Stimulated activated CD4-positive, alpha-beta T cell treated with anti-CD3 and anti-CD28 coated beads, Interleukin-2, amount 100 ng/mL, for 4 hours (primary cell): ENCODE results near the gene NKD1.
"Not testable (repeated sequence)": the region's sequence is repeated elsewhere in the genome, so short reads cannot be mapped to it uniquely, and the experiment has no call there.

Experiments
- DNase-seq: peaks from one replicate; pipeline ENCODE4 v3.0.0-alpha.2; 2020; ENCODE audit warnings: low read depth

The NKD1 gene, protein sequence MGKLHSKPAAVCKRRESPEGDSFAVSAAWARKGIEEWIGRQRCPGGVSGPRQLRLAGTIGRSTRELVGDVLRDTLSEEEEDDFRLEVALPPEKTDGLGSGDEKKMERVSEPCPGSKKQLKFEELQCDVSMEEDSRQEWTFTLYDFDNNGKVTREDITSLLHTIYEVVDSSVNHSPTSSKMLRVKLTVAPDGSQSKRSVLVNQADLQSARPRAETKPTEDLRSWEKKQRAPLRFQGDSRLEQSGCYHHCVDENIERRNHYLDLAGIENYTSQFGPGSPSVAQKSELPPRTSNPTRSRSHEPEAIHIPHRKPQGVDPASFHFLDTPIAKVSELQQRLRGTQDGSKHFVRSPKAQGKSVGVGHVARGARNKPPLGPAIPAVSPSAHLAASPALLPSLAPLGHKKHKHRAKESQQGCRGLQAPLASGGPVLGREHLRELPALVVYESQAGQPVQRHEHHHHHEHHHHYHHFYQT

DNA sequence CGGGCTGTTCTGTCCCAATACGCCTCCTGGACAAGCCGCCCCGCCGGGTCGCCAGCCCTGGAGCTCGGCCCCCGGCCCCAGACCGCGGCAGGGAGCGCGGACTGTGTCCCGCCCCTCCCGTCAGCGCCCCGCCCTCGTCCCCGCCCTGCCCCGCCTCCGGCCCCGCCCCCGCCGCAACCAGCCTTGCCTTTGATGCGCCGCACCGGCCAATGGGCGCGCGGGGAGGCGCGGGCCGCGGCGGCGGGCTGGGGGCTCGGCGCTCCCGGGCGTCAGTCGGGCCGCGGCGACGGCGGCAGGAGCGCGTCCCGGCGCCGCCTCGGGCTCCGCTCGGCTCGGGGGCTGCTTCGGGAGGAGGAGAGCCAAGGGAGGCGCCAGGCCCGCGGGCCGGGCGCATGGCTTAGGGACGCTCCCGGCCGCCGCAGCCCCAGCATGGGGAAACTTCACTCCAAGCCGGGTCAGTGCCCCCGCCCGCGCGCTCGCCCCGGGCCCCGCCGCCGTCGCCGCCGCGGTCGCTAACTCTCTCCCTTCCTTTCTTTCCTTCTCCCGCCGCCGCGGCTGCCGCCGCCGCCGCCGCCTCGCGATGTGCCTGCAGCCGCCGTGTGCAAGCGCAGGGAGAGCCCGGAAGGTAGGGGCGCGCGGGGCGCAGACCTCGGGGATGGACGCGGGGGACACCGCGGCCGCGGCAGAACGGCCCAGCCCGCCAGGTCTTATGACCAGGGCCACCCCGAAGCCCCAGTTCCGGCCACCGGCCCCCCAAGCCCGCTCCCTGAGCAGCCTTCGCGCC, at the start of gene NKD1:
Gene NKD1 (plus strand): TSS at position 272 of the 784 bp plus-strand sequence. CDS start 158 bp downstream, at position 430.
- peak; percentile 64 for DNase-seq

DNA sequence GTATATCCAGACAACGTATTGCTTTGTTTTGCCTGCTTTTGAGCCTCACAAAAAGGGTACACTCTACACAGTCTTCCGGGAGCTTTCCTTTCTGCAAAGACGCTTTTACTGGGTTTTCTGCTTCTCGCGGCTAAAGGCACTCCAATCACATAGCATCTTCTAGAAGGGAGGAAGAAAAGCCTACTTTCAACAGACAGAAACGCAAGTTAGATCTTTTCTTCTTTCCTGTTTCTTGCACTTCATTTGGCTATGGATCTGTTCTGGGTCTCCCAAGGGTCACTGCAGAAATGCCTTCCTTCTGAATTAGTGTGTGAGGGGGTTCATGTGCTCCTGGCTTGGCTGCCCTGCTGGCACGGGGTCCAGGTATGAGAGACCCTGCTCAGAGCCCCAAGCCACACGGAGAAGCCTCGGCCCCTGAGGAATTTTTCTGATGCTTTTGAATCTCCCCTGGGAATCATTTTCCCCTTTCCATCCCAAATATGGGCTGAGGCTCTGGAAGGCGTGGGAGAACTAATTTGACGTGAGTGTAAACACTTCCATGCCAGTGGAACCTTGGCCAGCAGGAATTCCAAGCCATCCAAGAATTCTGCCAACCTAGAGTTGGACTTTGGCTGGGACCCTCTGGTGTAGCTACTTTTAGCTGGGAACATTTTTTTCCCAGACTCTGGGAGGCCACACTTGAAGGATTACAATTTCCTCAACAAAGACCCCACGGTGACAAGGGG, 49.6 kb upstream of the NKD1 start:
- DNase-seq: no peak

DNA sequence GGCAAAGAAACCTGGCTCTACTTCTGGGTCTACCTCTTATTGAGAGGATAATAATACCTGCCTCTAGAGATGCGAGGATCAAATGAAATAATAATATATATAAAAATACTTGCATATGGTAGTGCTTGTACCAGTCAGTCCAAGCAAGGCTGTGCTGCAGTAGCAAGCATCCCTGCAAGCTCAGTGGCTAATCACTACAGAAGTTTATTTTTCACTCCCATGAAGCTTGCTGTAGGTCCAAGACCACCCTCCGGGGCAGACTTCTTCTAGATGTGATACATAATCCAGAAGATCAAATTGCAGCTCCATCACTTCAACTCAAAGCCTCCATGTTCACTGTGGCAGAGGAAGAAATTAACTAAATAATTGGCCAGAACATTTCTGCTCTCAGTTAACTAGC, 48.9 kb upstream of the NKD1 start:
- no peak for DNase-seq

DNA sequence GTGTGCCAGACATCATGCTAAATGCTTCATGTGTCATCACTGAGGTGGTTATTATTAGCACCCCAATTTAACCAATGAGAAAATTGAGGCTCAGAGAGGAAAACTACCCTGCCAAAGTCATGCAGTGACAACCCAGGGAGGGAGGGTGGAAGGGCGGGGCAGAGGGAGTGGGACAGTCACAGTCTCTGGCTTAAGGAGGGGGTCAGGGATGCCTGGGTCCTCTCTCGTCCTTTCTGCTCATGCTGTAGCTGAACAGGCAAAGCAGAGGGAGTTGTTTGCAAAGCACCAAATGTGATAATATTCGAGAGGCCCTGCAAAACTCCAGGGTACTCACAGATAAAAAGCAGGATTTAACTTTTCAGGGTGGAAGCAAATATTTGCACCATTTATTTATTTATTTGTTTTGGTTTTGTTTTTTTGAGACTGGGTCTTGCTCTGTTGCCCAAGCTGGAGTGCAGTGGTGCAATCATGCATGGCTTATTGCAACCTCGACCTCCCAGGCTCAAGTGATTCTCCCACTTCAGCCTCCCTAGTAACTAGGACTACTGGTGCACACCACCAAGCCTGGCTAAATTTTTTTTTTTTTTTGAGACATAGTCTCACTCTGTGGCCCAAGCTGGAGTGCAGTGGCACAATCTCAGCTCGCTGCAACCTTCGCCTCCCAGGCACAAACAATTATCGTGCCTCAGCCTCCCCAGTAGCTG, 47.9 kb upstream of the NKD1 start:
- no peak for DNase-seq

DNA sequence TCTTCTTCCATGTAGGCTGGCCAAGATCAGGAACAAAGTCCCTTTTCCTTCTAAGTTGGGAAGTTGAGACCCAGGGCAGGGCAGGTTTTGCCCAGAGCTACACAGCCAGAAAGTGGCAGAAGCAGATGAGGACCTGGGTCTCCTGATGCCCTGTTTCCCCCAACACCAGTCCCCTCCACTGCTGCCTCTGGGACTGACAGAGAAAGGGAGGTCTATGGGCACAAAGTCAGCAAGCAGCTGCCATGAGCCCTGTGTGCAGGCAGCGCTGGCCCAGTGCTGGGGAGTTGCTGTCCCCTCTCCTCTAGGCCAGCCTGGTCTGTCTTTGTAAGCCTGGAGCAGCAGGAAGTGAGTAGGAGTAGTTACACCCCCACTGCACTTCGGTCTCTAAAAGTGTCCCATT, 46.9 kb upstream of the NKD1 start:
- no peak for DNase-seq

DNA sequence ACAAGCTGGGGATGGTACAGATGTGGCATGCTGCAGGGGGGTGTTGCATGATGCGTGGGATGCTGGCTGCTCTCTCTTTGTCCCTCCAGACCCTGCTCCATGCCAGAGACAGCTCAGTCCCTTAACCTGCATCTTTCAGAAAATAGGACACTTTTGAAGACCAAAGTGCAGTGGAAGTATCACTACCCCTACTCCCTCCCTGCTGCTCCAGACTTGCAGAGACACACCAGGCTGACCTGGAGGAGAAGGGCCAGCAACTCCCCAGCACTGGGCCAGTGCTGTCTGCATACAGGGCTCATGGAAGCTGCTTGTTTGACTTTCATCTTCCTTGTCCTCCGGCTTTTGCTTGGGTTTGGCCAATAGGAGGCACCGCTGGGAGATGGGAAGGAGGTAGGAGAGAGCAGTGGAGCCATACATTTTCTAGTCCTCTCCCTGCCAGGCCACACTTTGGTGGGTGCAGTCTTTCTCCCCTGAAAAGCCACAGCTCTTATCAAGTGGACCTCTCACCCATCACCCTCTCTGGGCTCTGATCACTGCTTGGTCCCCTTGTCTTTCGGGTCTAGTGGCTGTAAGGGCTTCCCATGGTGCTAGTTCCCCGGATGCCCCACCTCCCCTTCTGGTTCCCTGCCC, 46.1 kb upstream of the NKD1 start:
- DNase-seq: no peak

DNA sequence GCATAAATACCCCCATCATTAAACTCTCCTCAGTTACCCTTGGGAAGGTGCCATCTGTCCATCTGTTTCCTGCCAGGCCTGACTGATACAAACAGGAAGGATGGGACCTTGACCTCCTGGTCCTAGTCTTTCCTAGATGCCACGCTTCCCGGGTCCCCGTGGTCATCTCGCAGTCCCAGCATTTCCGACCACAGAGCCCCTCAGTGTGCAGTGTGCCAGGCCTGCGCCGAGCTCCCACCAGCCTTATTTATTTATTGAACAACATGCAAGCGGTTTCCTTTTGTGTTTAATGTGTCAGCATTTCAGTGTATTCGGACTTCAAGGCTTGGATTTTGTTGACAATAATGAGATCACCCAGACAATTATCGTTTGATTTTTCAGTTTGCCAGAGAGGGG, 45.6 kb upstream of the NKD1 start:
- no peak for DNase-seq

DNA sequence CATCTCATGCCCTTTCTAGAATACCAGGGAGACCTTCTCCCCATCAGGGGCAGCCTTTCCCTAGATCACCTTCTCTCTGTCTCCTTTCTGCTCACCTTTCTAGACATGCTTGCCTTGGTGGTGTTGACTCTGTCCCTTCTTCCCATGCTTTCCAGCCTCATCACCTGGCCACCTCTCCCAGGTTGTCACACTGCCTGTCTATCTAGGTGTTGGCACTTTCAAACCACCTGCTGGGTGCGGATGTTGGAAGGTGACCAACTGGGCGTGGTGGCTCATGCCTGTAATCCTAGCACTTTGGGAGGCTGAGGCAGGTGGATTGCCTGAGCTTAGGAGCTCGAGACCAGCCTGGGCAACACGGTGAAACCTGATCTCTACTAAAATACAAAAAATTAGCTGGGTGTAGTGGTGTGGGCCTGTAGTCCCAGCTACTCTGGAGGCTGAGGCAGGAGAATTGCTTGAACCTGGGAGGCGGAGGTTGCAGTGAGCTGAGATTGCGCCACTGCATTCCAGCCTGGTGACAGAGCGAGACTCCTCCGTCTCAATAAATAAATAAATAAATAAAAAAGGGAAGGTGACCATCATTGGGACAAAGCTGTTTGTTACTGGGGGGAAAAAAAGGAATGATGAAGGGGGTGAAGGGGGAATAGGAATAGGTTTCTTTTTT, 44.2 kb upstream of the NKD1 start:
- not testable (repeated sequence) for DNase-seq

DNA sequence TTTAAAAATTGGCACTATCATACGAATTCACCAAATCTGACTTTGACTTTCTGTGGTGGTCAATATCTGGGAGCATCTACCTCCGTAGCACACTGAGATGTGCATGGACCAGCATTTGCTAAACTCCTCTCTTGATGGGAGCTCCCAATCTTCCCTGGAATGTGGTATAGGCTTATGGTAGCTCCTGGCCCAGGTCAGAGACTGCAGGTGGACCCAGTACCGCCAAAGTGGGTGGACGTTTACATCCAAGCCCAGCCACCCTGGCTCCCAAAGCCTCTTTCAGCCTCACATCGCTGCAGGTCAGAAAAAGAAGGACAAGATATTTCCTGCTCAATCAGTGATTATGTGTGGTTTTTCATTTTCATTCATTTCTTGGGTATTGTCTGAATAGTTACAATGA, 43.1 kb upstream of the NKD1 start:
- no peak for DNase-seq

DNA sequence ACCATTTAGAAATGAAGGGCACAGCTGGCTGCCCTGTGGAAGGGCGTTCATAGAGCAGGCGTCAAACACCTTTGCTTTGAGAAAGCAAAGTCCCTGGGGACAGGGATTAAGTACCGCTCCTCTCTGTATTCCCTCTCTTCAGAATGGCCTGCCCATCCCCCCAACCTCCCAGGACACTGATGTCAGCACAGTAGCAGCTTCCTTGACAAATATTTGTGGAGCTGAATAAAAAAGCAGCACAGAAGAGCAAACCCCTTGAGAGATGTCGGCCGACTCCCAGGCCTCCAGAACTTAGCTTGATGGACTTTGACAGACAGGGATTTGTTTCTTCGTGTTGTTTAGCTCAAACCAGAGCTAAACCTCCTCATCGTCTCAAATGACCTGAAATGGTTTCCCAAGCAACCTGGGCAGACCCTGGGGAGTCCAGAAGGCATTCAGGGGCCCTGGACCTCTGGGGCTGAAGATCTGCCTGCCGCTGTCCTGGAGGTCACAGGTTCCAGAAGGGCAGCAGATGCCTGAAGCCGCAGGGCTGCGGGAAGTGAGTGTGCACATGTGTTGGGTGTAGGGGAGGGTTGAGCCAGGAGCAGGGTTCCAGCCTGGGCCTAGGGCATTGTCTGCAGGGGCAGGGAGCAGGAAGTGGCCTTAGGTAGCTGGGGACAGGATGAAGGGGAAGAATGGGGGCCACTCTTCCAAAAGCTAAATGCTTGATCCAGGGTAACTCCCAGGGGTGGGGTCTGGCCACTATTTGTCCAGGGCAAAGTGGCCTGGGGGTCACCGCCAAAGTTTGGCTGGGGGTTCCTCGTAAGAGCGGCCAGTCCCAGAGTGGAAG, 42.3 kb upstream of the NKD1 start:
- no peak for DNase-seq

DNA sequence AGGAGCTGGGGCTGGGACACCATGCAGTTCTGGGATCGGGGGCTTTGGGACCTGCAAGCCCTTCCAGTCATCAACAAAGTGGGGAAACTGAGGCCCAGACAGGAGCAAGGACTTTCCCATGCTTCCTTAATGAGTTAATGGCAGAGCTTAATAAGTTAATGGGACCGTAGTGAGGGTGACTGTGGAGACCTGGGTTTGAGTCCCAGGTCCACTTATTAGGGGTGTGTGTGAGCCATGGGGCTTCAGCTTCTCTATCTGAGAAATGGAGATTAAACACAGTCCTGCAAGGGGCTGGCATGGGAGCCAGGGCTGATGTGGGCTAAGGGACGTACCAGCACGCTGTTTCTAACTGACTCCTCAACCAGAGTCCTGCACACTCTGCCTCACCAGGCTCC, 41.7 kb upstream of the NKD1 start:
- no peak for DNase-seq

DNA sequence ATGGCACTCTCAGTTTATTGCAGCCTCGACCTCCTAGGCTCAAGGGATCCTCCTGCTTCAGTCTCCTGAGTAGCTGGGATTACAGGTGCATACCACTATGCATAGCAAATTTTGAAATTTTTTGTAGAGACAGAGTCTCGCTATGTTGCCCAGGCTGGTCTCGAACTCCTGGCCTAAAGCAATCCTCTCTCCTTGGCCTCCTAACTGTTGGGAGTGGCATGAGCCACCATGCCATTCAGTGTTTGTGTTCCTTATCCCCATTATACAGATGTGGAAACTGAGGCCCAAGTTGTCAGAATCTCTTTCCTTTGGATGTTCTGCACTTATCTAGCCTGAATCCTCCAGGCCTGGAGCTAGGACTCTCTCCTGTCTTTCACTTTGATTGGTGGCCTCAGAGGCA, 40.8 kb upstream of the NKD1 start:
- DNase-seq: no peak

DNA sequence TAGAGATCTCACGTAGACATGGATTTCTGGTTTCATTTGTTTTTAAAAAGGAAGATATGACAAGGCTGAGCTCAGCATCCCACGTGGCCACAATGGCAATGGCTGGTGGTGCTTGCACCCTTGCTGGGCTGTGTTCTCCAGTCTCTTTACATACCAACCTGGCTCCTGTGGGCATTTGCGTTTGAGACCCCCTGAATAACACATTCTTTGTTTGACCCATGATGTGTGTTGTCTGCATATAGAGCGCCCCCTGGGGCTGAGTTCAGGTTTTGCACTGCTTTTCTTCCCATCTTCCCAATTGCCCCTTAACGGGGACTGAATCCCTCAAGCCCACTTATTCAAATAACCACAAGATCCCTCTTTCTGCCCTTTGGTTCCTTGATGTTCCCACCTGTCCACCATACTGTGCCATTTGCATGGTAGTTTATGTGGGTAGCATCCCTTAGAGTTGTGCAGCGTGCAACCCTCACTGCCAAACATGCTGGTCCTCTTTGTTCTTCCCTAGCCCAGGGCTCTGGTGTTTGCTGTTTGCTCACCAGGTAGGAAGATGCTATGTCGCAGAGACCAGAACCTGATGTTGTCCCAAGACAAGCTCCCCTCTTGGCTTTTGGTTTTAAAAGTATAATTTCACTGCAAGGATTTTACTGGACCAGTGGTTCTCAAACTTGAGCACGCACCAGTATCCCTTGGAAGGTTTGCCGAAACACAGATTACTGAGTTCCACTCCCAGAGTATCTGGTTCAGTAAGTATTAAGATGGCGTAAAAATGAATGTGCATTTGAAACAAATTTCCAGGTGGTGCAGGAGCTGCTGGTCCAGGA, 38.5 kb upstream of the NKD1 start:
- peak; percentile 6 for DNase-seq

DNA sequence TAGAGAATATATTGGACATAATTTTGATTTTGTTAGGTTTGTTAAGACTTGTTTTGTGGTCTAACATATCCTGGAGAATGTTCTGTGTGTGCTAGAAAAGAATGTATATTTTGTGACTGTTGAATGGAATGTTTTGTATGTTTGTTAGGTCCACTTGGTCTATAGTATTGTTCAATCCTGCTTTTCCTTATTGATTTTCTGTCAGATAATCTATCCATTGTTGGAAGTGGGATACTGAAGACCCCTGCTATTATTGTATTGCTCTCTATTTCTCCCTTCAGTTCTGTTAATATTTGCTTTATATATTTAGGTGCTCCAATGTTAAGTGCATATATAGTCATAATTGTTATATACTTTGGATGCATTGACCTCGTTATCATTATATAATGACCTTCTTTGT, 33.0 kb upstream of the NKD1 start:
- no peak for DNase-seq

DNA sequence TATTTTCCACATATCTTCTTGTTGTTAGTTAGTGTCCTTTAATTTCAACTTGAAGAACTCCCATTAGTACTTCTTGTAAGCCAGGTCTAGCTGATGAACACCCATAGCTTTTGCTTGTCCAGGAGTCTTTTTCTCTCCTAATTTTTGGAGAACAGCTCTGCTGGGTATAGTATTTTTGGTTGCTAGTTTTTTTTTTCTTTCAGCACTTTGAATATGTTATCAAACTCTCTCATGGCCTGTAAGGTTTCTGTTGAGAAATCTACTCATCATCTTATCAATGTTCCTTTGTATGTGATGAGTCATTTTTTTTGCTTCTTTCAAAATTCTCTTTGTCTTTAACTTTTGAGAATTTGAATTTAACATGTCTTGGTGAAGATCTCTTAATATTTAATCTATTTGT, 31.8 kb upstream of the NKD1 start:
- no peak for DNase-seq

DNA sequence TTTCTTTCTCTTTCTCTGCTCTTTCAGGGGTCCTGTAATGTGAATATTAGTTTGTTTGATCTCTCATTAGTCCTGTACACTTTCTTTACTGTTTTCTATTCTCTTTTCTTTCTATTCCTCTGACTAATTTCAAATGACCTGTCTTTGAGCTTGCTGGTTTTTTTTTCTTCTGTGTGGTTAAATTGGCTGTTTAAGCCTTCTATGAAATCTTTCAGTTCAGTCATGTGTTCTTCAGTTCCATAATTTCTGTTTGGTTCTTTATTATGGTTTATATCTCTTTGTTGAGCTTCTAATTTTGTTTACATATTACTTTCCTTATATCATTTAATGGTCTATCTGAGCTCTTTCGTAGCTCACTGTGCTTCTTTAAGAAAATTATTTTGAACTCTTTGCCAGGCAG, 31.3 kb upstream of the NKD1 start:
- no peak for DNase-seq

DNA sequence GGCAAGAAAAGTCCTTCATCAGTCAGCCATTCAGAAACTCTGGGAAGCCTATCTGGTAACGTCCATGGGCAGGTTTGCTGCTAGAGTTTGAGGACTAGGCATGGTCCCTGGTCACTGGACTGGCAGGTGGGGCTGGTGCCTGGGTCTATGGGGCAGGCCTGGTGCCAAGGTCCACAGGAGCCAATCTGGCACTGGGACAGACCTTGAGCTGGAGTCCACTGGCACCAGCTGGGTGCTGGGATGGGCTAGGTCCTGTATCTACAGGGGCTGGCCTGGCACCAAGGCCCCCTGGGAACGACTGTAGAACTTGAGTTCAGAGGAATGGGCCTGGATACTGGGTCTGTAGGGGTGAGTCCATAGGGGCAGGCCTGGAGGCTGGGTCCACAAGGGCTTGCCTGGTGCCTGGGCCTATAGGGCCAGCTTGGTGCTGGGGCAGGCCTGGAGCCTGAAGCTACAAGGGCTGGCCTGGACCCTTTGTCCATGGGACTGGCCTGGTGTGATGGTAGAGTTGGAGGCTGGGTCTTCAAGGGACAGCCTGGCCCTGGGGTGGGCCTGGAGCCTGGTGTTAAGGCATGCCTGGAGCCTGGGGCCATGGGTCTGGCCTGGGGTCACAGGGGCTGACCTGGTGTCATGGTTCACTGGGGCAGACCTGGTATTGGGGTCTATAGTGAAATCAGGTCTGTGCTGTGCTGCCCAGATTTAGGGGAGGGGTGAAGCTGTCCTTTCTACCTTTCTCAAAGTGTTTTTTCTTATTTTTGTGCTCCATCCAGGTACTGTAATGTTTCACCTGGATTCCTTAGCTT, 30.5 kb upstream of the NKD1 start:
- DNase-seq: no peak

DNA sequence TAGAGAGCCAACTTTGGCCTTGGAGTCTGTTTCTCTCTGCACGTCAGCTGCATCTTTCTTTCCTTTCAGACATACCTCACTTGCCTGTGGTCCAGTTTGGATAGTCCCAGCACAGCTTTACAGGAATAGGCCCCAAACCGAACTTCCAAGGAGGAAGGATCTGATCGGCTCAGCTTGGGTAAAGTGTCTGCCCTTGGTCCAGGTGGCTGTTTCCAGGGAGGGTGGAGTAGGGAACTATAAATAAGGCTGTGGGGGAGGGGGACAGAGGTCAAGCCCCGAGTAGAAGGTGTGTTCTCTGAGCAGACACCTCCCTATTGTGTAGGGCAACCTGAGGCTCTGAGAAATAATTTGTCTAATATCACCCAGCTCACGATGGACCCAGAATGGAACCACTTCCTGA, 29.2 kb upstream of the NKD1 start:
- no peak for DNase-seq
